GM13977 (cell line): ENCODE measurements around the gene PLOD1.

Experiments
- DNase-seq: peaks from one replicate; pipeline ENCODE4 v3.0.0; 2012; ENCODE audit warnings: low spot score
- in situ Hi-C: fragments of 300-500 bp; cut with MboI; formaldehyde crosslinking; loops from one replicate; pipeline ENCODE4 v1.12.0; 2022; ENCODE audit warnings: low sequenced_read_pairs, low pct_unique_long_range_greater_than_20kb, mixed read lengths, inconsistent platforms; ENCODE audit not compliant: unreplicated experiment
- TF ChIP-seq, protein P1 (sequence below): IDR thresholded peaks from 2 replicates; pipeline ENCODE4 v1.5.1; 2012; ENCODE audit warnings: mild to moderate bottlenecking, control low read depth; ENCODE audit not compliant: insufficient read depth; ENCODE audit errors: extremely low read depth, missing control alignments

PLOD1 gene

DNA sequence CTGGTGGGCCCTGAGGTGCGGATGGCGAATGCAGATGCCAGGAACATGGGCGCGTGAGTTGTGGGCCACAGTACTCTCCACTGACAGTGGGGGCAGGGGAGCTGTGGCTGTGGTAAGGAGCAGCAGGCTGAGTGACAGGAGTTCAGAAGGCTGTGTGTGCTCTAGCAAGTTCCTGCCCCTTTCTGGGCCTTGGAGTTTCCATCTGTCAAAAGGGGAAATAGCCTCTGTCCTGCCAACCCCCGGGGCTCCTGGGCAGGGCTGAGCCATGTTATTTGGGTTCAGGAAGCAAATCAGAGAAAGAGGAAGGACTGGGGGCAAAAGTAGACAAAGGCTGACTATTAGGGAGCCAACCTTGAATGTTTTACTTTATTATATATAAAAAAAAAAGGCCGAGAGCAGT lies 26.2 kb downstream of the PLOD1 start:
- no peak for DNase-seq
- TF ChIP-seq, protein P1, sequence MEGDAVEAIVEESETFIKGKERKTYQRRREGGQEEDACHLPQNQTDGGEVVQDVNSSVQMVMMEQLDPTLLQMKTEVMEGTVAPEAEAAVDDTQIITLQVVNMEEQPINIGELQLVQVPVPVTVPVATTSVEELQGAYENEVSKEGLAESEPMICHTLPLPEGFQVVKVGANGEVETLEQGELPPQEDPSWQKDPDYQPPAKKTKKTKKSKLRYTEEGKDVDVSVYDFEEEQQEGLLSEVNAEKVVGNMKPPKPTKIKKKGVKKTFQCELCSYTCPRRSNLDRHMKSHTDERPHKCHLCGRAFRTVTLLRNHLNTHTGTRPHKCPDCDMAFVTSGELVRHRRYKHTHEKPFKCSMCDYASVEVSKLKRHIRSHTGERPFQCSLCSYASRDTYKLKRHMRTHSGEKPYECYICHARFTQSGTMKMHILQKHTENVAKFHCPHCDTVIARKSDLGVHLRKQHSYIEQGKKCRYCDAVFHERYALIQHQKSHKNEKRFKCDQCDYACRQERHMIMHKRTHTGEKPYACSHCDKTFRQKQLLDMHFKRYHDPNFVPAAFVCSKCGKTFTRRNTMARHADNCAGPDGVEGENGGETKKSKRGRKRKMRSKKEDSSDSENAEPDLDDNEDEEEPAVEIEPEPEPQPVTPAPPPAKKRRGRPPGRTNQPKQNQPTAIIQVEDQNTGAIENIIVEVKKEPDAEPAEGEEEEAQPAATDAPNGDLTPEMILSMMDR: no peak
- in situ Hi-C loops: no loop called here

DNA sequence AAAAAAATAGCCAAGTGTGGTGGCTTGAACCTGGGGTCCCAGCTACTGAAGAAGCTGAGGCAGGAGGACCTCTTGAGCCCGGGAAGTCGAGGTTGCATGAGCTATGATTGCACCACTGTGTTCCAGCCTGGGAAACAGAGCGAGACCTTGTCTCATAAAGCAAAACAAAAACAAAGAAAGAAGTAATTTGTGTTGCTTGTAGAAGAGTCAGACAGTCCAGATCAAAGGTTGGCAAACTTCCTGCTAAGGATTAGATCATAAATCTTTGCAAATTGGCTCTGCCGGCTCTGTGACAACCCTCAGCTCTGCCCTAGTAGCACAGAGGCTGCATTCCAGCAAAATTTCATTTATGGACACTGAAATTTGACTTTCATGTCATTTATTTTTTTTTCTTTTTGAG lies 26.7 kb downstream of the PLOD1 start:
- DNase-seq: no peak
- TF ChIP-seq, protein P1: no peak
- in situ Hi-C loops: no loop called here

DNA sequence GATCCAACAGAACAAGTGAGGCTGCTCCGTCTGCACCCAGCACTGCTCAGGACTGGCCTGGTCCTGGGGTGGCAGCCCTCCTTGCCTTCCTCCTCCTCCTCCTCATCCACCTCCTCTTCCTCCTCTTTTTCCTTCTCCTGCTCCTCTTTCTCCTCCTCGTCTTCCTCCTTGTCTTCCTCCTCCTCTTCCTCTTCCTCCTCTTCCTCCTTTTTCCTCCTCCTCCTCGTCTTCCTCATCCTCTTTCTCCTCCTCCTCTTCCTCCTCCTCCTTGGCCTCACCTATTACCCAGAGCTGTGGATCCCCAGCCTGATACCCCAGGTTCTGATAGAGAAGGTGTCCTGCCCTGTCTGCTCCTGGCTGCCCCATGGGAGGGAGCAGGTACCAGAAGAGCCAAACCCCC lies 29.1 kb downstream of the PLOD1 start:
- TF ChIP-seq, protein P1: no peak
- in situ Hi-C loops: no loop called here
- DNase-seq: no peak

DNA sequence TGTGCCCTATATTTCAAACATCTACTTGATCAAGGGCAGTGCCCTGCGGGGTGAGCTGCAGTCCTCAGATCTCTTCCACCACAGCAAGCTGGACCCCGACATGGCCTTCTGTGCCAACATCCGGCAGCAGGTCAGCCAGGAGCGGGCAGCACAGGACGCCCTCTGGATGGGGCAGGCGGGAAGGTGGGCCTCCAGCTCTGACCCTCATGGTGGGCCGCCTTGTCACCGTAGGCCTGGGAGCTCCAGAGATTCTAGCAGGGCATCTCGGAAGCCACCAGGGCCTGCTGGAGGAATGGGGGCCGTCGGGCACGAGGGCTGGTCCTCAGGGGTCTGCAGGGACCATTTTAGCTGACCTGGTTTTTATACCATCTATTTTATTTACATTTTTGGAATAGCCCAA lies 30.1 kb downstream of the PLOD1 start:
- DNase-seq: no peak
- in situ Hi-C loops: no loop called here
- TF ChIP-seq, protein P1: no peak

DNA sequence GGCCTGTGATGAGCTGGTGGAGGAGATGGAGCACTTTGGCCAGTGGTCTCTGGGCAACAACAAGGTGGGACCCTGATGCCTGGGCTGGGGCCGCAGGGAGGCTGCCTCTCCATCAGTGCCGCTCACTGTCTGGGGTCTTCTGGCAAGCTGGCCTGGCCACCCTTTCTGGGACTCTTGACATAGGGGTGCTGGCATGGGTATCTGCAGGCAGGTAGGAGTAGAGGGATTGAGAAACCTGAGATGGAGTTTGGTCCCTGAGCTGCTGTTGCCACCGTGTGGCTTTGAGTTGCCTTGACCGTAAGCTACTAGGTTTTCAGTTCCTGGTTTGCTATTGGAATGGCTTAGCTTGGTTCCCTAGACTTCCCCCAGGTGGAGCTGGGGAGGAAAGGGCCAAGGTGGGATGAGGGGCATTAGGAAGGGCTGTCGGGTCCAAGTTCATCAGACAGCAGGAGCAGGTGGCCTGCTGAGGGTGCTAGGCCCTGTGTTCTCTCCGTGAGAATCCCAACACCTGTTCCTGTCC lies 32.6 kb downstream of the PLOD1 start:
- in situ Hi-C loops: no loop called here
- peak; percentile 63 for DNase-seq
- TF ChIP-seq, protein P1: peak; percentile 53

DNA sequence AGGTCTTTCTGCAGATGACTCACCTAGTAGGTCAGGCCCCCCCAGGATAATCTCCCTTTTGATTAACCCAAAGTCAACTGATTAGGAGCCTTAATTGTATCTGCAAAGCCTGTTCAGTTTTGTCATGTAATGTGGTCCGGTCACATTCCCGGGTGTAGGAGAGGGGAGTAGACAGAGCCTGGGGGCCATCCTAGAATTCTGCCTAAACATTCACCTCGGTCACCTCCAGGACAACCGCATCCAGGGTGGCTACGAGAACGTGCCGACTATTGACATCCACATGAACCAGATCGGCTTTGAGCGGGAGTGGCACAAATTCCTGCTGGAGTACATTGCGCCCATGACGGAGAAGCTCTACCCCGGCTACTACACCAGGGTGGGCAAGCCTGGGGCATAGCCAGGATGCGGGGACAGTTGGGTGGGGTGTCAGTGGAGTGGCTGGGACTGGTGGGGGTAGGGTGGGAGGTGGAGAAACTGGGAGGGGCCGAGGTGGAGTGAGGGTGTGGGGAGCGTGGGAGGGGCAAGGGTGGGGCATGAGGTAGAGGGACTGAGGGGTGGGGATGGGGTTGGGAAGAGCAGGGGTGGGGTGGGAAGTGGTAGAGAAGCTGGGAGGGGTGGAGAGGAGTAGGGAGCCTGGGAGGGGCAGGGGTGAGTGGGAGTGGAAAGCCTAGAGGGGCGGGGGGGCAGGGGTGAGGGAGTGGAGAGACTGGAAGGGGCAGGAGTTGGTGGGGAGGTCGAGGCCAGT lies 36.1 kb downstream of the PLOD1 start:
- in situ Hi-C loops: no loop called here
- DNase-seq: no peak
- TF ChIP-seq, protein P1: no peak
